Rectal smooth muscle tissue (tissue), 1 donor: ENCODE results near the gene MAN1A1.

Source experiments
- H3K27ac ChIP-seq: one replicate; pipeline ENCODE4 v1.7.0; 2013; ENCODE audit warnings: low read depth, low read length, inconsistent platforms
- H3K27me3 ChIP-seq: one replicate; pipeline ENCODE4 v1.7.0; 2013; ENCODE audit warnings: low read length; ENCODE audit not compliant: control insufficient read depth, insufficient read depth
- H3K36me3 ChIP-seq: one replicate; pipeline ENCODE4 v1.7.0; 2013; ENCODE audit warnings: low read length; ENCODE audit not compliant: control insufficient read depth, insufficient read depth
- H3K4me1 ChIP-seq: one replicate; pipeline ENCODE4 v1.7.0; 2013; ENCODE audit warnings: low read length; ENCODE audit not compliant: control insufficient read depth, insufficient read depth
- H3K4me3 ChIP-seq: one replicate; pipeline ENCODE4 v1.7.0; 2013; ENCODE audit warnings: low read length
- H3K9ac ChIP-seq: one replicate; pipeline ENCODE4 v1.7.0; 2013; ENCODE audit warnings: low read length

MAN1A1 gene

GRCh38 chr6:119224095-119224701 is 125.4 kb downstream of the MAN1A1 start:
- H3K9ac ChIP-seq: no peak overlapping the region
- H3K4me3 ChIP-seq: no peak overlapping the region
- H3K36me3 ChIP-seq: no peaks in the 10 kb centered on the region
- no peaks in the 10 kb centered on the region for H3K27me3 ChIP-seq
- H3K27ac ChIP-seq: no peak overlapping the region
- no peaks in the 10 kb centered on the region for H3K4me1 ChIP-seq

- H3K9ac ChIP-seq: no peak overlapping the region
- no peak overlapping the region for H3K27ac ChIP-seq
- no peak overlapping the region for H3K4me3 ChIP-seq
- no peaks in the 10 kb centered on the region for H3K4me1 ChIP-seq
- no peaks in the 10 kb centered on the region for H3K36me3 ChIP-seq
- H3K27me3 ChIP-seq: no peaks in the 10 kb centered on the region
These were observed 129.1 kb downstream of the MAN1A1 start for GRCh38 chr6:119220452-119220851.

GRCh38 chr6:119218548-119218947 is 131.0 kb downstream of the MAN1A1 start:
- H3K27me3 ChIP-seq: no peaks in the 10 kb centered on the region
- H3K27ac ChIP-seq: no peak overlapping the region
- H3K9ac ChIP-seq: no peak overlapping the region
- H3K36me3 ChIP-seq: no peaks in the 10 kb centered on the region
- no peak overlapping the region for H3K4me3 ChIP-seq
- no peaks in the 10 kb centered on the region for H3K4me1 ChIP-seq

DNA sequence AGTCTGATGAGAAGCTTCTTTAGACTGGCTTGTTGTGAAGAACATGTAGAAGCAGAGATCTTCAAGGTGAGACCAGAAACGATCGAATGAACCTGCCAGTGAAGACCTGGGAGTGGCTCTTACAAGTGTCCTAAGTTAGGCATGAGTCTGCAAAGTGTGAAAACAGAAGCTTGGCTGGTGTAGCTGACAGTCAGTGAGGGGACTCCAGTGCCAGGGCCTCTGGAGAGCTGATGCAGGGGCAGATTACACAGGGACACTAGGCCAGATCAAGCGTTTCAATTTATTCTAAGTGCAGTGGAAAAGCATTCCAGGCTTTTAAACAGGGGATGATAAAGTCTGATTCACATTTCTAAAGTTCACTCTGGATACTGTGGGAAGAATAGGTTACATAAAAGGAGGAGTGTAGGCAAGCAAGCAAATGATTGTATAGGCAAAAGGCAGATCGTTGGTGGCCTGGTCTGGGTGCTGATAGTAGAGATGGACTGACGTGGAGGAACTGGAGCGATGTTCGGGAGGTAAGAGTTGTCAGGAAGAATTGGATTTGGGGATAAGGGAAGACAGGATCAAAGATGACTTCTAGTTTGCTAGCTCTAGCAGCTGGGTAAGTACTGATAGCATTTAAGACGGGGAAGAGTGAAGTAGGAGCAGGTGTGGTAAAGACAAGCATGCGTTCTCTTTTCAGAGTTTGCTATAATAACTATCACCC is 133.5 kb downstream of the MAN1A1 start:
- no peaks in the 10 kb centered on the region for H3K36me3 ChIP-seq
- H3K27ac ChIP-seq: no peak overlapping the region
- H3K4me1 ChIP-seq: no peaks in the 10 kb centered on the region
- no peaks in the 10 kb centered on the region for H3K27me3 ChIP-seq
- H3K9ac ChIP-seq: no peak overlapping the region
- H3K4me3 ChIP-seq: no peak overlapping the region

DNA sequence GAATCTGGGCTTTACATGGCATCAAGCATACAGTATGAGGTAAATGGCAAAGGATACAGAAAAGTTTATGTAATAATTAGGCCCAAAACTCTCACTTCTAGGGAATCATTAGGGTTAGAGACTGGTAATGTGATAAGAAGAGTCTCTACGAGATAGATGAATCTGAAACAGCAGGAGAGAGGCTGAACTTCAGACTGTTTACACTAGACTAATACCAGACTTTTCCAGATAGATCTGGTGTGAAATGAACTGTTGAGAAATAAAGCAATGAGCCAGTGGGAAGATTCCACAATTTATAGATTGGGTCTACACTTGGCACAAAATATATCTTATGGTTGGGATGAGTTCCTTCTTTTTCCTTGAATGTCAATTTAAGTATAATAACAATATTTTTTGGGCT is 134.3 kb downstream of the MAN1A1 start:
- Histone ChIP-seq H3K36me3 (no peaks in the 10 kb centered on the region), H3K9ac (no peak overlapping the region), H3K4me1 (no peaks in the 10 kb centered on the region), H3K4me3 (no peak overlapping the region), H3K27me3 (no peaks in the 10 kb centered on the region), H3K27ac (no peak overlapping the region)

DNA sequence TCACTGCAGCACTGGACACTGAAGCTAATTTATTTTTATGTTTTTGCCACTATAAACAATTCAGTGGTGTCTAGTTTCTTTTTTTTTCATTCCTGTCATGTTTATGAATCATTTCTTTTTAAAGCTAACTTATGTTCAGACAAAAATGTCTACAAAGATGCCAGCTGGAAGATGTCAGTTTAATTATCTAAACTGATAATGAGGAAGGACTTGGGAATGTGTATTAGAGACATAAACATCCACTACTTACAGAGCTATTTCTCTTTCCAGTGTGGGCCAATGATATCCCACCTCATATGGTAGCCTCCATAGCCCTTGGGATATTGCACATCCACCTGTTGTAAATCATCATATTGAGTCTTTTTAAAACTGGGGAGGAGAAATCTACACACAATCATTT is 139.0 kb downstream of the MAN1A1 start:
- Histone ChIP-seq H3K27me3 (no peaks in the 10 kb centered on the region), H3K4me1 (no peaks in the 10 kb centered on the region), H3K4me3 (no peak overlapping the region), H3K27ac (no peak overlapping the region), H3K36me3 (no peaks in the 10 kb centered on the region), H3K9ac (no peak overlapping the region)

GRCh38 chr6:119209452-119210205 is 139.9 kb downstream of the MAN1A1 start:
- Histone ChIP-seq H3K4me3 (no peak overlapping the region), H3K4me1 (no peaks in the 10 kb centered on the region), H3K27me3 (no peaks in the 10 kb centered on the region), H3K27ac (no peak overlapping the region), H3K9ac (no peak overlapping the region), H3K36me3 (no peaks in the 10 kb centered on the region)

GRCh38 chr6:119207971-119208725 is 141.4 kb downstream of the MAN1A1 start:
- Histone ChIP-seq H3K4me3 (no peak overlapping the region), H3K36me3 (peaks cover 10% of the 10 kb centered on the region), H3K27me3 (no peaks in the 10 kb centered on the region), H3K27ac (no peak overlapping the region), H3K9ac (no peak overlapping the region), H3K4me1 (no peaks in the 10 kb centered on the region)

- Histone ChIP-seq H3K4me3 (no peak overlapping the region), H3K36me3 (peaks cover 12% of the 10 kb centered on the region), H3K4me1 (no peaks in the 10 kb centered on the region), H3K27ac (no peak overlapping the region), H3K27me3 (no peaks in the 10 kb centered on the region), H3K9ac (no peak overlapping the region)
These were observed 142.2 kb downstream of the MAN1A1 start for GRCh38 chr6:119207327-119207726.

DNA sequence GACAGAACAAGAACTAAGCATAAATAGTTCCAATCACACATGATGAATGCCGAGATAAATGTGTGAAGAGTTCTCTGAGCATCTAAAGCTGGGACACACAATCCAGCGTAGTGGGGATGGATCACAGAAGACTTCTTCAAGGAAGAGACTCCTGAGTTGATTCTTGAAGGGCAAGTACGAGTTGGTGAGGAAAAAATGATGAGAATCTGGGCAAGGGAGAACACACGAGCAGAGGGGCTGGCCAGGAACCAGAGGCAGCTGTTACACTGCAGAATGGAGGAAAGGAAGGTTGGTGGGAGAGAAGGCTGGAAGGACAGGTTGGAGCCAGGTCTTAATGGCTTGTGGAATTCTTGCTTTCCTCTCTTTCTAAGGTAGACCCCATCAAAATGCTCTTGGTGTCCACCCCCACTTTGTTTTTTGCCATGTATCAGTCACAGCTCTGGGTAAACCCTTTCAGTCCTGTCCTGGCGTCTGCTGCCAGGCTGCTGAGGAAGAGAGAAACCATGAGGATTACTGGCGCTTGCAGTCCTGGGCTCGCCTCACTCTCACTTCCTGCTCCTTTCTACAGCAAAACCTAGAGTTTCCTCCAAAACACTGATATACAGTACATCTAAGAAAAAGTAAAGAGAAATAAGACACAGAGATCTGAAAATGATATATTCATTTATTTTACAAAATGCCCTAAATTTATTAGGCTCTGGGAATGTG is 143.5 kb downstream of the MAN1A1 start:
- Histone ChIP-seq H3K4me3 (no peak overlapping the region), H3K27ac (no peak overlapping the region), H3K9ac (no peak overlapping the region), H3K4me1 (no peaks in the 10 kb centered on the region), H3K36me3 (peaks cover 12% of the 10 kb centered on the region), H3K27me3 (no peaks in the 10 kb centered on the region)

DNA sequence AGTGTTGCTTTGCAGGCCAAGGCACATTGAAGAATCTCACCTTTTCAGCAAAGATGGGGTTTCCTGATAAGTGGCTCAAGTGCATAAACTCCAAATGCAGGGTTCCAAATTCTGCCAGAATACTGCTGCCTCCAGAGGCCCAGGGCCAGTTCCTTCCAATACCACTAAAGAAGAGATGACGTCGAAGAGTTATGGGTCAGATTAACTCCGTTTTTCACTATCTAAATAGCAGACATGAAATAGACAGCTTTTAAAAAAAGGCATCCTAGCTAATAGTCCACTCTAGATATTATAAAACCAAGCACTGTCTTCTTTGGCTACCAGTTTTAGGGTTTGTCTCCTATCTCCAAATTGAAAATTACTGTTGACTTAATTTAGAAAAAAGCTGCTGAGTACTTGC is 144.8 kb downstream of the MAN1A1 start:
- H3K4me1 ChIP-seq: no peaks in the 10 kb centered on the region
- H3K27ac ChIP-seq: no peak overlapping the region
- peaks cover 12% of the 10 kb centered on the region for H3K36me3 ChIP-seq
- no peaks in the 10 kb centered on the region for H3K27me3 ChIP-seq
- no peak overlapping the region for H3K4me3 ChIP-seq
- H3K9ac ChIP-seq: no peak overlapping the region

DNA sequence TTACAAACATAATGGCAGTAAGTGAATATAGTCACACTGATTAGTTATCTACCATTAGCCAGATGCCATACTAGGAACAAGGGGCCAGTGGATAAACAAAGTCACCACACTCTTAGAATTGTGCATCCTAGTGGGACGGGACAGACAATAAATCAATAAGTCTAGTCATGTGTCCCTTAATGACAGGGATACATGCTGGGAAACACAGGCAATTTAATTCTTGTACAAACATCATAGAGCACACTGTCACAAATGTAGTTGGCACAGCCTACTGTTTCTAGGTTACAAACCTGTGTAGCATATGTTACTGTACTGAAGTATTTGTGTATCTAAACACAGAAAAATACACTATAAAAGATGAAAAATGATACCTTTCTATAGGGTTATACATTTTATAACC is 148.1 kb downstream of the MAN1A1 start:
- H3K9ac ChIP-seq: no peak overlapping the region
- H3K4me1 ChIP-seq: no peaks in the 10 kb centered on the region
- no peaks in the 10 kb centered on the region for H3K27me3 ChIP-seq
- H3K4me3 ChIP-seq: no peak overlapping the region
- H3K36me3 ChIP-seq: peaks cover 12% of the 10 kb centered on the region
- H3K27ac ChIP-seq: no peak overlapping the region
